Activated naive CD8-positive, alpha-beta T cell (primary cell): Measurements from ENCODE around the gene PDGFRB.

Source experiments
- H3K27ac Mint-ChIP-seq: one replicate; pipeline ENCODE4 v1.8.0; 2021; ENCODE audit warnings: mixed read lengths
- H3K27me3 Mint-ChIP-seq: one replicate; pipeline ENCODE4 v1.8.0; 2021; ENCODE audit warnings: mixed read lengths
- H3K36me3 Mint-ChIP-seq: one replicate; pipeline ENCODE4 v1.8.0; 2021; ENCODE audit warnings: mixed read lengths
- H3K4me1 Mint-ChIP-seq: one replicate; pipeline ENCODE4 v1.8.0; 2021; ENCODE audit warnings: low read depth, mixed read lengths
- H3K4me3 Mint-ChIP-seq: one replicate; pipeline ENCODE4 v1.8.0; 2021; ENCODE audit warnings: mild to moderate bottlenecking, mixed read lengths
- H3K9me3 Mint-ChIP-seq: one replicate; pipeline ENCODE4 v1.8.0; 2021; ENCODE audit warnings: low read depth, mixed read lengths

The PDGFRB gene

GRCh38 chr5:150186897-150187296 lies 31.3 kb upstream of the PDGFRB start:
- Mint-ChIP-seq H3K4me1 (no peaks in the 10 kb centered on the region), H3K27me3 (peaks cover 13% of the 10 kb centered on the region), H3K9me3 (no peaks in the 10 kb centered on the region), H3K36me3 (no peaks in the 10 kb centered on the region), H3K27ac (no peak overlapping the region), H3K4me3 (no peak overlapping the region)

- Mint-ChIP-seq H3K36me3 (no peaks in the 10 kb centered on the region), H3K4me3 (no peak overlapping the region), H3K9me3 (no peaks in the 10 kb centered on the region), H3K27me3 (peaks cover 13% of the 10 kb centered on the region), H3K4me1 (no peaks in the 10 kb centered on the region), H3K27ac (no peak overlapping the region)
Observed at GRCh38 chr5:150186137-150186536, 30.5 kb upstream of the PDGFRB start.

- H3K27me3 Mint-ChIP-seq, result peaks cover 8% of the 10 kb centered on the region
- no peak overlapping the region for H3K4me3 Mint-ChIP-seq
- H3K4me1 Mint-ChIP-seq, result no peaks in the 10 kb centered on the region
- no peaks in the 10 kb centered on the region for H3K36me3 Mint-ChIP-seq
- no peak overlapping the region for H3K27ac Mint-ChIP-seq
- H3K9me3 Mint-ChIP-seq, result no peaks in the 10 kb centered on the region
Observed at GRCh38 chr5:150184990-150185912, 29.6 kb upstream of the PDGFRB start.

- Mint-ChIP-seq H3K4me3 (no peak overlapping the region), H3K36me3 (no peaks in the 10 kb centered on the region), H3K9me3 (no peaks in the 10 kb centered on the region), H3K4me1 (no peaks in the 10 kb centered on the region), H3K27ac (no peak overlapping the region), H3K27me3 (peaks cover 2% of the 10 kb centered on the region)
Observed at GRCh38 chr5:150184006-150184405, 28.4 kb upstream of the PDGFRB start.

- no peaks in the 10 kb centered on the region for H3K9me3 Mint-ChIP-seq
- H3K4me3 Mint-ChIP-seq, result no peak overlapping the region
- peaks cover 1% of the 10 kb centered on the region for H3K27me3 Mint-ChIP-seq
- no peaks in the 10 kb centered on the region for H3K36me3 Mint-ChIP-seq
- no peaks in the 10 kb centered on the region for H3K4me1 Mint-ChIP-seq
- H3K27ac Mint-ChIP-seq, result no peak overlapping the region
Observed at GRCh38 chr5:150183436-150183835, 27.8 kb upstream of the PDGFRB start.

GRCh38 chr5:150182774-150183173 lies 27.1 kb upstream of the PDGFRB start:
- H3K27ac Mint-ChIP-seq, result no peak overlapping the region
- H3K4me3 Mint-ChIP-seq, result no peak overlapping the region
- peaks cover 1% of the 10 kb centered on the region for H3K27me3 Mint-ChIP-seq
- no peaks in the 10 kb centered on the region for H3K4me1 Mint-ChIP-seq
- H3K36me3 Mint-ChIP-seq, result no peaks in the 10 kb centered on the region
- H3K9me3 Mint-ChIP-seq, result no peaks in the 10 kb centered on the region

GRCh38 chr5:150181766-150182545 lies 26.3 kb upstream of the PDGFRB start:
- H3K27ac Mint-ChIP-seq, result no peak overlapping the region
- no peaks in the 10 kb centered on the region for H3K36me3 Mint-ChIP-seq
- H3K27me3 Mint-ChIP-seq, result no peaks in the 10 kb centered on the region
- no peak overlapping the region for H3K4me3 Mint-ChIP-seq
- no peaks in the 10 kb centered on the region for H3K9me3 Mint-ChIP-seq
- H3K4me1 Mint-ChIP-seq, result no peaks in the 10 kb centered on the region

- Mint-ChIP-seq H3K4me3 (no peak overlapping the region), H3K4me1 (no peaks in the 10 kb centered on the region), H3K27ac (no peak overlapping the region), H3K27me3 (peaks cover 1% of the 10 kb centered on the region), H3K9me3 (no peaks in the 10 kb centered on the region), H3K36me3 (no peaks in the 10 kb centered on the region)
Observed at GRCh38 chr5:150181027-150181426, 25.4 kb upstream of the PDGFRB start.

- Mint-ChIP-seq H3K36me3 (no peaks in the 10 kb centered on the region), H3K9me3 (no peaks in the 10 kb centered on the region), H3K27me3 (peaks cover 1% of the 10 kb centered on the region), H3K4me1 (no peaks in the 10 kb centered on the region), H3K4me3 (no peak overlapping the region), H3K27ac (no peak overlapping the region)
Observed at GRCh38 chr5:150180241-150181026, 24.8 kb upstream of the PDGFRB start.

GRCh38 chr5:150179019-150179620 lies 23.5 kb upstream of the PDGFRB start:
- H3K27ac Mint-ChIP-seq, result no peak overlapping the region
- H3K27me3 Mint-ChIP-seq, result peaks cover 1% of the 10 kb centered on the region
- H3K4me1 Mint-ChIP-seq, result no peaks in the 10 kb centered on the region
- H3K4me3 Mint-ChIP-seq, result no peak overlapping the region
- H3K36me3 Mint-ChIP-seq, result no peaks in the 10 kb centered on the region
- H3K9me3 Mint-ChIP-seq, result no peaks in the 10 kb centered on the region

GRCh38 chr5:150178262-150178661 lies 22.6 kb upstream of the PDGFRB start:
- H3K27ac Mint-ChIP-seq, result no peak overlapping the region
- H3K4me3 Mint-ChIP-seq, result no peak overlapping the region
- H3K27me3 Mint-ChIP-seq, result peaks cover 3% of the 10 kb centered on the region
- H3K36me3 Mint-ChIP-seq, result no peaks in the 10 kb centered on the region
- H3K9me3 Mint-ChIP-seq, result no peaks in the 10 kb centered on the region
- no peaks in the 10 kb centered on the region for H3K4me1 Mint-ChIP-seq

GRCh38 chr5:150177721-150178120 lies 22.1 kb upstream of the PDGFRB start:
- Mint-ChIP-seq H3K36me3 (no peaks in the 10 kb centered on the region), H3K27me3 (peaks cover 4% of the 10 kb centered on the region), H3K9me3 (no peaks in the 10 kb centered on the region), H3K4me3 (no peak overlapping the region), H3K4me1 (no peaks in the 10 kb centered on the region), H3K27ac (no peak overlapping the region)

GRCh38 chr5:150176745-150177477 lies 21.3 kb upstream of the PDGFRB start:
- H3K27ac Mint-ChIP-seq, result no peak overlapping the region
- no peak overlapping the region for H3K4me3 Mint-ChIP-seq
- H3K9me3 Mint-ChIP-seq, result no peaks in the 10 kb centered on the region
- no peaks in the 10 kb centered on the region for H3K4me1 Mint-ChIP-seq
- H3K27me3 Mint-ChIP-seq, result peaks cover 7% of the 10 kb centered on the region
- H3K36me3 Mint-ChIP-seq, result no peaks in the 10 kb centered on the region

GRCh38 chr5:150175536-150175935 lies 19.9 kb upstream of the PDGFRB start:
- no peaks in the 10 kb centered on the region for H3K4me1 Mint-ChIP-seq
- H3K27ac Mint-ChIP-seq, result no peak overlapping the region
- H3K4me3 Mint-ChIP-seq, result no peak overlapping the region
- H3K9me3 Mint-ChIP-seq, result no peaks in the 10 kb centered on the region
- peaks cover 10% of the 10 kb centered on the region for H3K27me3 Mint-ChIP-seq
- H3K36me3 Mint-ChIP-seq, result no peaks in the 10 kb centered on the region
